Activated naive CD8-positive, alpha-beta T cell treated with anti-CD3 and anti-CD28 coated beads, Interleukin-2, amount 50 U/mL, for 24 hours (primary cell): ENCODE data around the gene EPB41L4A.

Experiments used
- ATAC-seq: fragments of 150-1000 bp; cut with Tn5 transposase; one replicate; pipeline ENCODE4 v1.10.0; 2021
- DNase-seq: peaks from one replicate; pipeline ENCODE4 v3.0.0; 2021
- H3K27ac Mint-ChIP-seq: one replicate; pipeline ENCODE4 v1.8.0; 2021; ENCODE audit warnings: mild to moderate bottlenecking, mixed read lengths
- H3K27me3 Mint-ChIP-seq: one replicate; pipeline ENCODE4 v1.8.0; 2021; ENCODE audit warnings: mixed read lengths
- H3K36me3 Mint-ChIP-seq: one replicate; pipeline ENCODE4 v1.8.0; 2021; ENCODE audit warnings: low read depth, mixed read lengths
- H3K4me1 Mint-ChIP-seq: one replicate; pipeline ENCODE4 v1.8.0; 2021; ENCODE audit warnings: mixed read lengths
- H3K4me3 Mint-ChIP-seq: one replicate; pipeline ENCODE4 v1.8.0; 2021; ENCODE audit warnings: mild to moderate bottlenecking, moderate library complexity, mixed read lengths
- H3K9me3 Mint-ChIP-seq: one replicate; pipeline ENCODE4 v1.8.0; 2021; ENCODE audit warnings: mixed read lengths

EPB41L4A gene

DNA sequence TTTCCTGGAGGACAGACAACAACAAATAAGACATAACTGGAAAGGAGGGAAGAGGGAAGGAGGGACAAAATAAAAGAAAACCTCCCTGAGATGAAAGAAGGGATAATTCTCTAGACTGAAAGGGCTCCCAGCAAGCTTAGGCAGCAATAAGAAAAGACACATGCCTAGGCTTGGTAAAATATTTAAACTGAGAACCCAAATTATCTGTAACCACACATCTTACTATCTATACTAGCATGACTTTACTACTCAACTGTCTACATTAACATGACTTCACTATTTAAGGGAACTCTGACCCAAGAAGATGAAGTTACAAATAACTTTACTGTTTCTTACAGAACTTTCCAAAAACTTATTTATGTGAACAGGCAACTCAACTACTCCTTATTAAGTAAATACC is 95.9 kb downstream of the EPB41L4A start:
- ATAC-seq (no peak), DNase-seq (no peak)
- Mint-ChIP-seq H3K4me1 (no peaks in the 10 kb centered on the region), H3K36me3 (no peaks in the 10 kb centered on the region), H3K27ac (no peak overlapping the region), H3K9me3 (no peaks in the 10 kb centered on the region), H3K27me3 (peaks cover 25% of the 10 kb centered on the region), H3K4me3 (no peak overlapping the region)

DNA sequence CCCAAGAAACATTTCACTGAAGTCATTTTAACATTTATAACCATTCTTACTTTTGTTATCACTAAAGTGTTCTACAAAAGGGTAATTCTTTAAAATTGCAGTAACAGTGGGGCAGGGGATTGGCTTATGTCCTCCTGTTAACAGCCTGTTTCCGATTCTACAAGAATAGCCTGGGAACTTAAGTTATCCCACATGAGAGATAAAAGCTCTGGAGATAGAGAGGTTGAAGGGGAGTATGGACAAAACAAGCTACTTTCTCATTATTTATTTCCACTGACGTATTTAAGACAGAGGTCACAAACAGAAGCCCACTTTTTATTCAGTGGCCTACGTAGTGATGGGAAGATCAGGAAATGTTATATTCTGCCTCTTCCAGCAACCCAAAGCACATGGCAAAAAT is 98.7 kb downstream of the EPB41L4A start:
- Mint-ChIP-seq H3K4me1 (no peaks in the 10 kb centered on the region), H3K27ac (peak overlapping the region; percentile 15), H3K27me3 (peaks cover 16% of the 10 kb centered on the region), H3K9me3 (no peaks in the 10 kb centered on the region), H3K4me3 (no peak overlapping the region), H3K36me3 (no peaks in the 10 kb centered on the region)
- DNase-seq (no peak), ATAC-seq (no peak)

DNA sequence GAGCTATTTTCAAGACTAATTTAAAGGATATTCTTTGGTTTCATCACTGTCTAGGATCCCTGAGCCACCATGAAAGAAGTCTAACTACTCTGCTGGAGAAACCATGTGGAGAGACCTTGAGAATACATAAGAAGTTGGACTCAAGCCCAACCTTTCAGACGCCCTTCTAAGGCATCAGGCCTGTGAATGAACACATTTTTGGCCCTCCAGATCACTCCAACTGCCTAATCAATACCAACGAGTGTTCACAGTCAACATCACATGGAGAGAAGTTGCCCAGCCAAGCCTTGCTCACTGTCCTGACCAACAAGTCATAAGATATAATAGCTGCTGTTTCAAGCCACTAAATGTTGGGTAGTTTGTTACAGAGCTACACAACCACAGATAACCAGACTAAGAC is 100.7 kb downstream of the EPB41L4A start:
- H3K36me3 Mint-ChIP-seq, result no peaks in the 10 kb centered on the region
- H3K4me3 Mint-ChIP-seq, result no peak overlapping the region
- ATAC-seq (no peak), DNase-seq (no peak)
- H3K27ac Mint-ChIP-seq, result no peak overlapping the region
- no peaks in the 10 kb centered on the region for H3K4me1 Mint-ChIP-seq
- H3K27me3 Mint-ChIP-seq, result peaks cover 20% of the 10 kb centered on the region
- H3K9me3 Mint-ChIP-seq, result no peaks in the 10 kb centered on the region

DNA sequence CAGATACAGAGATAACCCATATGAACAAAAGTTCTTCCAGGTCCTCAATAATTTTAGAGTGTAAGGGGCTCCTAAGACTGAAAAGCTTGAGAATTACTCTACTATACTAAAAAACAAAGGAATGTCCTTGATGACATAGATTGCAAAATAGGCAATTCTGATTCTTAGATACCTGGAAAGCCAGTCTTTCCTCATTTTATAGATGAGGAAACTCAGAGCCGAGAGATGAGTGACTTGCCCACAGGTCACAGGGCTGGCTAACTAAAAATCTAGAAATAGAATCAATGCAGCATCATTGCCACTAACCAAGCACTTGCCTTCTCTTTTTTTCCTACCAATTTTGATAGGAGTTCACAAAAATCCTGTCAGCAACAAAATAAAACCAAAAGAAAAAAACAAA is 101.2 kb downstream of the EPB41L4A start:
- no peaks in the 10 kb centered on the region for H3K36me3 Mint-ChIP-seq
- ATAC-seq, result no peak
- DNase-seq, result no peak
- no peaks in the 10 kb centered on the region for H3K4me1 Mint-ChIP-seq
- no peak overlapping the region for H3K4me3 Mint-ChIP-seq
- H3K27me3 Mint-ChIP-seq, result peaks cover 20% of the 10 kb centered on the region
- no peaks in the 10 kb centered on the region for H3K9me3 Mint-ChIP-seq
- H3K27ac Mint-ChIP-seq, result no peak overlapping the region

DNA sequence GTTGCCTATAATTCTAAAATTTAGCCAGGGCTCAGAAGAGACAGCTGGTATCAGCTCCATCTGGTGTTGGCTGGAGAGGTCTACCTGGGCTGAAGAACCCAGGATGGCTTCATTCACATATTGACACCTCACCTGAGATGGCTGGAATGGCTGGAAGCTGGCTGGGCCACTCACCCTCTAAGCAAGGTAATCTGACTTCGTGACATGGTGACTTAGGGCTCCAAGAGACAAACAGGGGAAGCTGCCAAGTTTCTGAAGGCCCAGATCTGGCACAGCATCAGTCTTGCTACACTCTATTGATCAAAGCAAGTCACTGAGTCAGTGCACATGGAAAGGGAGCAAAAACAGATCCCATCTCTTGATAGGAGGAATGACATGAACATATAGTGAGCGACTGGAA is 102.3 kb downstream of the EPB41L4A start:
- Mint-ChIP-seq H3K27me3 (peaks cover 19% of the 10 kb centered on the region), H3K4me3 (no peak overlapping the region), H3K36me3 (no peaks in the 10 kb centered on the region), H3K4me1 (no peaks in the 10 kb centered on the region), H3K9me3 (no peaks in the 10 kb centered on the region), H3K27ac (no peak overlapping the region)
- no peak for DNase-seq
- ATAC-seq, result no peak

DNA sequence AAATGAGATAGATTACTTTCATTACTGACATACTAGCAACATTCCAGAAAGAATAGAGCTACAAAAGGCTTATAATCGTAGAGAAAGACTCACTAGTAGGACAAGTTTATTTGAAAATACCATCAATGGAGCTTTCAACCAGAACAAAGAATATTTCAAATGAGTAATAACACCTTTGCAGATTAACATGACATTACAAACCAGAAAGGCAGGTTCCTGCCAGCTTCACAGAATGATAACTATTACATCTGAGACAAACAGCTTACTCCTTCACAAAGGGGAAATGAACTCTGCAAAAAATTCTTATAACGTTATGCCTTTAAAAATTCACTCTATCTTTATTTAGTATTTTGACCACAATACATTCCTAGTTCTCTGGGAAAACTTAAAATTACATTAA is 103.1 kb downstream of the EPB41L4A start:
- ATAC-seq (no peak), DNase-seq (no peak)
- peaks cover 18% of the 10 kb centered on the region for H3K27me3 Mint-ChIP-seq

DNA sequence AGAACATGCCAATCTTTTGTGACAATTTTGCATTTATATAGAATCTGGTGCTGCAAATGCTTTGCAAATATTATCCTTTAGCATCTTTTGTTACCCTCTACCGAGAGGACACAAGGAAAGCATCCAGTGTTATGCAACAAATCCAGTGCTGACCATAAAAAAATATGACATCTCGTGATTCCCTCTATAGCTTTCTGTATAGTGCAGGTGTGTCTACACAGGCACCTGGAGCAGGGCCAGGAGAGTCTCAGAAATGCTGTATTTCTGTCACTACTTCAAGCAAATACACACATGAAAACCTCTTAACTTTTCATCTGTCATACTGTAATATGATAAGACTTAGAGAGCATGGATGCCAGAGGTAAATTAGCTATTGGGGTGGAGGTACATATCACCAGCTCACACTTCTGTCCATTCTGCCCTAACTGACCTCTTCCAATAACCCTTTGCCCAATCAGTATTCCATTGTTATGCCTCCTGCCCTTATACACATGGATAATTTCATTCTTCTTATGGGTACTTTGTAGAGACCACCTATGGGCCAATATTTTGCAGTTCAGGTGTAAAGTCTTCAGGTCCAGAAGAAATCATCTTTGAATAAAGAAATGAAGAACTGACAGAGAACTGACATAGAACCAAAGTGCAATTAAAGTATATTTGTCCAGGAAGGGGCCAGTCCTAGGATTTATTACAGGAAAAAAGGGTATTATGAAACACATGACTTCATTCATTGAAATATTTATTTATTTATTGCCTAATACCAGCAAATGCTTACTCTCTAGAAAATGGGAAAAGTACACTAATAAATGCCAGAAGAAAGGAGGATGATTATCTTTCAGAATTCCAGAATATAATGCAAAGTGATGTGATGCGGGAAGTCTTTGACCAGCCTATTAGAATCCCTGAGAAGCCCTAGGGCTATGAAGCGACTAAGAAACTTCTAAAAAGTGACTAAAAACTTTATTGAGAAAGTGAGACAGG is 106.5 kb downstream of the EPB41L4A start:
- no peak for DNase-seq
- H3K36me3 Mint-ChIP-seq, result no peaks in the 10 kb centered on the region
- no peaks in the 10 kb centered on the region for H3K9me3 Mint-ChIP-seq
- peaks cover 11% of the 10 kb centered on the region for H3K27me3 Mint-ChIP-seq
- no peak for ATAC-seq
- H3K27ac Mint-ChIP-seq, result no peak overlapping the region
- H3K4me3 Mint-ChIP-seq, result no peak overlapping the region
- no peaks in the 10 kb centered on the region for H3K4me1 Mint-ChIP-seq

More for the DNA sequence above, 103.1 kb downstream of the EPB41L4A start:
- Mint-ChIP-seq H3K4me1 (no peaks in the 10 kb centered on the region), H3K36me3 (no peaks in the 10 kb centered on the region), H3K4me3 (no peak overlapping the region), H3K27ac (no peak overlapping the region), H3K9me3 (no peaks in the 10 kb centered on the region)

DNA sequence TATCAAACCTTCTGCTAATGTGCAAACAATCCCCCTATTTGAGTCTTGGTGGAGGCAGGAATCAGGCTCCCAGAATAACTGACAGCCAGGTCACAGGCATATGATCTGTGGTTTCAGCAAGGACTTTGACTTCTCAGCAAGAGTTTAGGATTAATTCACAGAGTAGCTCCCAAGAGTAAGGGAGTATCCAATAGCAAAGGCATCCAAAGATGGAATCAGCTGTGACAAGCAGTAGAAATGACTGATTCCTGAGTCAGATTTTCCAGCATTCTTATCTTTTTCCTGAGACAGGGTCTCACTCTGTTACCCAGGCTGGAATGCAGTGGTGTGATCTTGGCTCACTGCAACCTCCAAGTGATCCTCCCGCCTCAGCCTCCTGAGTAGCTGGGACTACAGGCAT is 108.3 kb downstream of the EPB41L4A start:
- Mint-ChIP-seq H3K36me3 (no peaks in the 10 kb centered on the region), H3K27ac (no peak overlapping the region), H3K27me3 (peaks cover 13% of the 10 kb centered on the region), H3K9me3 (no peaks in the 10 kb centered on the region), H3K4me3 (no peak overlapping the region), H3K4me1 (no peaks in the 10 kb centered on the region)
- no peak for DNase-seq
- no peak for ATAC-seq

DNA sequence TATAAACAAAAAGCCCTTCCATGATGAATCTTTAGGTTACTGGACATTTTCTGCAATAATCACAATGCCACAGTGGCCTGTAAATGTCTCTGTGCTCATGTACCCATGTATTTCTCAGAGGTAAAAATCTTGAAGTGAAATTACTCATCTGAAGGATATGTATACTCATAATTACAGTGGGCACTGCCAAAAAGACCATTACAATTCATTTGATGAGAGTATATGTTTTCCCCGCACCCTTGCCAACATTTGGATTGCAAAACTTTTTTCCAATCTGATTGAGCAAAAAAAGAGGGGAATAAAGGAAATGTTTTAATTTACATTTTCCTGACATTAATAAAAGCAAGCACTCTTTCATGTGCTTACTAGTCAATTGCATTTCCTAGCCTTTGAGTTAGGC is 110.5 kb downstream of the EPB41L4A start:
- H3K4me3 Mint-ChIP-seq, result no peak overlapping the region
- H3K27me3 Mint-ChIP-seq, result peaks cover 9% of the 10 kb centered on the region
- no peak for DNase-seq
- no peaks in the 10 kb centered on the region for H3K9me3 Mint-ChIP-seq
- H3K4me1 Mint-ChIP-seq, result no peaks in the 10 kb centered on the region
- no peak overlapping the region for H3K27ac Mint-ChIP-seq
- ATAC-seq, result no peak
- H3K36me3 Mint-ChIP-seq, result no peaks in the 10 kb centered on the region

DNA sequence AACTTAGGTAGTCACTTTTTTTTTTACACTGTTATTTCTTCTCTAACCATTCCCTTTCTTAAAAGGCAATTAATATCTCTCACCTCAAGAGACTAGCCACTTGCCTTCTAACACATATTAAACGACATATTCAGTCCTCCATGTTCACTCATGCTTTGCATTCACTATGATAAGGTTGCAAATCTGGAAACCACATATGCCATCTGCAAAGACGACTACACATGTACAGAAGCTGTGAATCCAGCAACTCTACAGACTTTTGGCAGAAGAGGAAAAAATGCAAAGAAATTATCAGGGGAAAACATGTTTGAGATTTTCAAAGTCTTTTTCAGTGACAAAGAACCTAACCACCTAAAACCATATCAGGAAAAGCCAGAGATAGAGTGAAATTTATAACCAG is 112.1 kb downstream of the EPB41L4A start:
- Mint-ChIP-seq H3K27ac (no peak overlapping the region), H3K9me3 (no peaks in the 10 kb centered on the region), H3K36me3 (no peaks in the 10 kb centered on the region), H3K27me3 (peaks cover 10% of the 10 kb centered on the region), H3K4me3 (no peak overlapping the region), H3K4me1 (no peaks in the 10 kb centered on the region)
- ATAC-seq, result no peak
- no peak for DNase-seq

DNA sequence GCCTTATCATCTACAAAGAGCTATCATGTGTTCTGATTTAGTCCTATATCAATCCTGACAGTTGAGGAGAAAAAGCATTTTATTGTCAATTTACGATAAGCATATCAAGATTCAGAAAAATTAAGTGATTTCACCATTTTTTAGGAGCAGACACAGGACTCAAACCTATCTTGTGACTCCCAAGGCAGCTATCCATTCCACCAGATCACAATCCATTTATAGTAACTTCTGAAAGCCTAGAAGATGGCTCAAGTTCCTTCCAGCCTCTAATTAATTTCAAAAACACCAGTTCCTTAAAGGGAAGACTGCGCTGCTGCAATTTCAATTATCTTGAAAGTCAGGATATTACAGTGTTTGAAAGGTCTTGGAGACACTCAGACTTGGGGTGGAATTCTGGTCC is 114.3 kb downstream of the EPB41L4A start:
- Mint-ChIP-seq H3K36me3 (no peaks in the 10 kb centered on the region), H3K4me1 (no peaks in the 10 kb centered on the region), H3K4me3 (no peak overlapping the region), H3K9me3 (peaks cover 2% of the 10 kb centered on the region), H3K27ac (no peak overlapping the region), H3K27me3 (peaks cover 16% of the 10 kb centered on the region)
- ATAC-seq (no peak), DNase-seq (no peak)

DNA sequence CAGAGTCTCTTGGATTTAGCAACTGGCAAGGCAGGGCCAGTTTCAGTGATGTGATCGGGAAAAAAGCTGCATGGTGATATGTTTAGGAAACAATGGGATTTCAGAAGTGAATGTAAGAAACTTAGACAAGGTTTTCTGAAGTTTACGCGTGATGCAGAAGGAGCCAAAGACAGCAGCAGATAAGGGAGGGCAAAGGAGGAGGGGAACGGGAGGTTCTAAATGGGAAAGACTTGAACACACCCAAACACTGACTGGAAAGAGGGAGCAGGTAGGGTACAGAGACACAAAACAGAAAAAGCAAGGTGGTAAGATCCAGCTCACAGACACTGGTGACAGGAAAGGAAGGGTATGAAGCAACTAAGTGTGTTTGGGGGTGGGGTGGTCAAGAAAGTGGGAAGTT is 115.4 kb downstream of the EPB41L4A start:
- Mint-ChIP-seq H3K9me3 (peaks cover 10% of the 10 kb centered on the region), H3K36me3 (no peaks in the 10 kb centered on the region), H3K27ac (no peak overlapping the region), H3K27me3 (peaks cover 16% of the 10 kb centered on the region), H3K4me3 (no peak overlapping the region), H3K4me1 (no peaks in the 10 kb centered on the region)
- ATAC-seq, result no peak
- DNase-seq, result no peak

DNA sequence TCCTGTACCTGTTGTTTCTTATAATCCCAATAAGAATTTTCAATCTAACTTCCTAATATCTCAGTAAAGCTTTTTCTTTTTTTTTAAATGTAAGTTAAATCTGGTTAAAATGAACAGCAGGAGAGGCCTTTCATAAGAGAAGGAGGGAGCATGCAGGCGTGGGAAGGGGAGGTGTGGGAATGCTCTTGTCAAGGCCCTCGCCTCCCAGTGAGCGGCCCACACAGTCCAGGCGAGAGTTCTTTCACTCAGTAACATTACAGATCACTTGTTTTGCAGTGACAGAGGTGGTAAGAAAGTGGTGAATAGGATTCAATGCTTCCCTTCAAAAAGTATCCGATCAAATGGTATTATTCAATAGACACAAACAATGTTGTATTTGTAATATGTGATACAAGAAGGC is 125.0 kb downstream of the EPB41L4A start:
- no peaks in the 10 kb centered on the region for H3K27me3 Mint-ChIP-seq
- H3K4me3 Mint-ChIP-seq, result no peak overlapping the region
- H3K36me3 Mint-ChIP-seq, result no peaks in the 10 kb centered on the region
- ATAC-seq, result no peak
- H3K27ac Mint-ChIP-seq, result no peak overlapping the region
- no peak for DNase-seq
- no peaks in the 10 kb centered on the region for H3K4me1 Mint-ChIP-seq
- H3K9me3 Mint-ChIP-seq, result peaks cover 14% of the 10 kb centered on the region

DNA sequence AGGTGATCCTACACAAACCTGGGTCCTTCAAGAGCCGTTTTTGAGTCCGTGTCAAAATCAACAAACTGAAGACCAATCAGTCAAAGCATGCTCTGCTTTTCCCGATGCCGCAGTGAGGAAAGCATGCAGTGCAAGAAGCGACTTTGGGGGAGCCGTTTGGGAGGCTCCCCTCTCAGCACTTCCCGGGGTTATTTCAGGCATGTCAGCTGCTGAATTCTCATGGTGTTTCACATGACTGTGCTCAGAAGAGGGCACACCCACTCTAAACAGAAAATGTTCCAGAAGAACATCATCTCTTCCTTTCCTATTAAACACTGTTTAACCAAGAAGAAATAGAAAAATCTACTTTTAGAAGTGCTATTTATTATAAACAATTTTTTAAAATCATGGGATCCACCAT is 125.5 kb downstream of the EPB41L4A start:
- H3K4me1 Mint-ChIP-seq, result no peaks in the 10 kb centered on the region
- H3K4me3 Mint-ChIP-seq, result no peak overlapping the region
- ATAC-seq (no peak), DNase-seq (no peak)
- no peaks in the 10 kb centered on the region for H3K27me3 Mint-ChIP-seq
- H3K27ac Mint-ChIP-seq, result no peak overlapping the region
- H3K36me3 Mint-ChIP-seq, result no peaks in the 10 kb centered on the region
- peaks cover 8% of the 10 kb centered on the region for H3K9me3 Mint-ChIP-seq

DNA sequence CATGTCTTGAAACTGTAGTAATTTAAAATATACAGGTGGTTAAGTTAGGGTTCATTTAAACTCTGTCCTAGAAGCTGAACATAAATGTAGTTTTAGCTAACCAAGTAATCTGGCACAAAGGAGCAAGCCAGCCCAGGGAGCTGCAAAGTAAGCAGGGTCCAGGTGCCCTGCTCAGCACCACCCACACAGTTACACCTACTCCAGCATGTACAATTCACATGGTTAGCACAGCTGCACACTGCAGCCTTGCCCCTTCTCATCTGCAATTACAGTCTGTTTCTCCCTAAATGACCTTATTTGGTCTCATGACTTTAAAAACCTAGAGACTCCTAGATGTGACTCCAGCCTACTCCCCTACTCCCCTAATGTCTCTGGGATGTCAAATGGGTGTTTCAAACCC is 128.4 kb downstream of the EPB41L4A start:
- ATAC-seq (no peak), DNase-seq (no peak)
- Mint-ChIP-seq H3K27ac (no peak overlapping the region), H3K4me1 (no peaks in the 10 kb centered on the region), H3K27me3 (no peaks in the 10 kb centered on the region), H3K9me3 (no peaks in the 10 kb centered on the region), H3K36me3 (no peaks in the 10 kb centered on the region), H3K4me3 (no peak overlapping the region)
